HL-60 (cell line): Measurements from ENCODE around the gene PBX3.

Experiments used
- GABPA ChIP-seq: IDR thresholded peaks from 2 replicates; pipeline ENCODE4 v1.6.1; 2012; ENCODE audit warnings: low read depth
- POLR2AphosphoS5 ChIP-seq: IDR thresholded peaks from 2 replicates; pipeline ENCODE4 v1.6.1; 2012; ENCODE audit warnings: low read depth
- TF ChIP-seq, protein P1 (sequence below): IDR thresholded peaks from one replicate; pipeline ENCODE4 v1.5.1; 2011; ENCODE audit warnings: low read length, control low read depth, inconsistent platforms; ENCODE audit not compliant: insufficient read depth

DNA sequence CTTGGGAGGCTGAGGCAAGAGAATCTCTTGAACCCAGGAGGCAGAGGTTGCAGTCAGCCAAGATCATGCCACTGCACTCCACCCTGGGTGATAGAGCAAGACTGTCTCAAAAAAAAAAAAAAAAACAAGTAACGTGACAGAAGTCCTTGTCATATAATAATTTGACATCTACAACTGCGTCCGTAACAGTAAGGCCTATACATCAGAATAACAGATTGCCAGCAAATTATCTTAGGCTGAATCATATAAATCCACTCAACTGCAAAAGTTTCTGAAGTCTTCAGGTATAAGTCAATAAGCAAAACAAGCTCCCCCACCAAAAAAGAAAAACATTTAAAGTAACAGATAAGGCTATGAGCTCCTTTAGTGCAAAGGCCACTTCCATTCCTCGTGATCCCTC lies 43.5 kb upstream of the PBX3 start:
- TF ChIP-seq GABPA (no peak), POLR2AphosphoS5 (no peak)
- TF ChIP-seq, protein P1, sequence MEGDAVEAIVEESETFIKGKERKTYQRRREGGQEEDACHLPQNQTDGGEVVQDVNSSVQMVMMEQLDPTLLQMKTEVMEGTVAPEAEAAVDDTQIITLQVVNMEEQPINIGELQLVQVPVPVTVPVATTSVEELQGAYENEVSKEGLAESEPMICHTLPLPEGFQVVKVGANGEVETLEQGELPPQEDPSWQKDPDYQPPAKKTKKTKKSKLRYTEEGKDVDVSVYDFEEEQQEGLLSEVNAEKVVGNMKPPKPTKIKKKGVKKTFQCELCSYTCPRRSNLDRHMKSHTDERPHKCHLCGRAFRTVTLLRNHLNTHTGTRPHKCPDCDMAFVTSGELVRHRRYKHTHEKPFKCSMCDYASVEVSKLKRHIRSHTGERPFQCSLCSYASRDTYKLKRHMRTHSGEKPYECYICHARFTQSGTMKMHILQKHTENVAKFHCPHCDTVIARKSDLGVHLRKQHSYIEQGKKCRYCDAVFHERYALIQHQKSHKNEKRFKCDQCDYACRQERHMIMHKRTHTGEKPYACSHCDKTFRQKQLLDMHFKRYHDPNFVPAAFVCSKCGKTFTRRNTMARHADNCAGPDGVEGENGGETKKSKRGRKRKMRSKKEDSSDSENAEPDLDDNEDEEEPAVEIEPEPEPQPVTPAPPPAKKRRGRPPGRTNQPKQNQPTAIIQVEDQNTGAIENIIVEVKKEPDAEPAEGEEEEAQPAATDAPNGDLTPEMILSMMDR, result no peak
